ENCODE measurements around the gene PRG3. TPM values are rescaled to one million over a fixed set of nuclear protein-coding genes. Genes with fewer than 3 reads are reported as not detected.
A peak's percentile ranks its signal among the peaks of the same experiment; 100 is the strongest.

PRG3 gene
- total RNA-seq, 1 experiment from 2014 or later = not detected

DNA sequence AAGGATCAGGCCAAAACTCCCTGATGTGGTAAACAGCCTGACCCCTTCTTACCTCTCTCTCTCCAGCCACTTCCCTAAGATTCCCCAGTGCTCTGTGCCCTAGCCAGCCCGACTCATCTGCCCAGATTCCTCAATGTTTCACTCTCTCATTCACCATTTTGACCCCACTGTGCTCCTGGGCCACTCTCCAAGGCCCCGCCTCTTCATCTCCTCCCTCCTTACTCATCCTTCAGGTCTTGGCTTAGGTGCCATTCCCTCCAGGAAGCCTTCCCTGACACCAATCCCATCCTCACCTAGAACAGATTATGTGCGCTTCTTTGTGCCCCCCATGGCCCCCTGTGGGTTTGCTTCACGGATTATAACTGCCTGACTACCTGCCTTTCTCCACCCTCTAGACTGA is 32.7 kb upstream of the PRG3 start:
- Histone ChIP-seq H4K20me1 (ENCODE audit: insufficient read depth) (peaks cover 7% of the 10 kb centered on the region; the same call in 1 of the 2 replicates), H3K4me2 (no peak overlapping the region), H3K27me3 (ENCODE audit: insufficient read depth, low read depth) (no peaks in the 10 kb centered on the region), H2AFZ (no peak overlapping the region), H3K9me2 (ENCODE audit: insufficient read depth) (no peaks in the 10 kb centered on the region), H3K79me2 (ENCODE audit: low read depth) (no peaks in the 10 kb centered on the region), H3K4me3 (no peak overlapping the region), H3K36me3 (ENCODE audit: low read depth) (peaks cover 52% of the 10 kb centered on the region), H3K27ac (no peak overlapping the region), H3K4me1 (replicated peaks; ENCODE audit: insufficient read depth) (no peaks in the 10 kb centered on the region), H3F3A (ENCODE audit: insufficient read depth, low read depth) (peaks cover 36% of the 10 kb centered on the region), H3K9me3 (ENCODE audit: insufficient read depth, low read depth) (no peaks in the 10 kb centered on the region)
- TF ChIP-seq, protein P1, sequence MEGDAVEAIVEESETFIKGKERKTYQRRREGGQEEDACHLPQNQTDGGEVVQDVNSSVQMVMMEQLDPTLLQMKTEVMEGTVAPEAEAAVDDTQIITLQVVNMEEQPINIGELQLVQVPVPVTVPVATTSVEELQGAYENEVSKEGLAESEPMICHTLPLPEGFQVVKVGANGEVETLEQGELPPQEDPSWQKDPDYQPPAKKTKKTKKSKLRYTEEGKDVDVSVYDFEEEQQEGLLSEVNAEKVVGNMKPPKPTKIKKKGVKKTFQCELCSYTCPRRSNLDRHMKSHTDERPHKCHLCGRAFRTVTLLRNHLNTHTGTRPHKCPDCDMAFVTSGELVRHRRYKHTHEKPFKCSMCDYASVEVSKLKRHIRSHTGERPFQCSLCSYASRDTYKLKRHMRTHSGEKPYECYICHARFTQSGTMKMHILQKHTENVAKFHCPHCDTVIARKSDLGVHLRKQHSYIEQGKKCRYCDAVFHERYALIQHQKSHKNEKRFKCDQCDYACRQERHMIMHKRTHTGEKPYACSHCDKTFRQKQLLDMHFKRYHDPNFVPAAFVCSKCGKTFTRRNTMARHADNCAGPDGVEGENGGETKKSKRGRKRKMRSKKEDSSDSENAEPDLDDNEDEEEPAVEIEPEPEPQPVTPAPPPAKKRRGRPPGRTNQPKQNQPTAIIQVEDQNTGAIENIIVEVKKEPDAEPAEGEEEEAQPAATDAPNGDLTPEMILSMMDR (conservative IDR thresholded peaks at IDR 0.05) = no peak
- TF ChIP-seq EZH2 (IDR thresholded peaks at IDR 0.05; ENCODE audit: low read depth) = no peak
- ChIA-PET POLR2A (ENCODE audit: unreplicated experiment) (no interaction called here), CTCF (no interaction called here)
- BruUV-seq (replicated peaks) = no TSS peak
- DNase-seq = peak in 1 of 2 experiments; percentile 32
- intact Hi-C loops (cut with micrococcal nuclease; ENCODE audit: unreplicated experiment) = no loop called here

GRCh38 chr11:57410287-57410686 is 29.3 kb upstream of the PRG3 start:
- BruUV-seq (replicated peaks) = no TSS peak
- no peaks in the 10 kb centered on the region for H3K27me3 ChIP-seq (ENCODE audit: insufficient read depth, low read depth)
- no peak overlapping the region for H3K4me3 ChIP-seq
- H3K79me2 ChIP-seq (ENCODE audit: low read depth) = no peaks in the 10 kb centered on the region
- peaks cover 49% of the 10 kb centered on the region for H3F3A ChIP-seq (ENCODE audit: insufficient read depth, low read depth)
- no peak overlapping the region for H3K4me2 ChIP-seq
- ChIA-PET CTCF (no interaction called here), POLR2A (ENCODE audit: unreplicated experiment) (no interaction called here)
- no peaks in the 10 kb centered on the region for H3K9me3 ChIP-seq (ENCODE audit: insufficient read depth, low read depth)
- H3K27ac ChIP-seq = no peak overlapping the region
- peaks cover 7% of the 10 kb centered on the region for H4K20me1 ChIP-seq (ENCODE audit: insufficient read depth)
- H3K4me1 ChIP-seq (replicated peaks; ENCODE audit: insufficient read depth) = no peaks in the 10 kb centered on the region
- DNase-seq = peak in 1 of 2 experiments; percentile 35
- peaks cover 50% of the 10 kb centered on the region for H3K36me3 ChIP-seq (ENCODE audit: low read depth)
- no peak overlapping the region for H2AFZ ChIP-seq
- no peaks in the 10 kb centered on the region for H3K9me2 ChIP-seq (ENCODE audit: insufficient read depth)
- intact Hi-C loops (cut with micrococcal nuclease; ENCODE audit: unreplicated experiment) = no loop called here
- TF ChIP-seq, protein P1 (conservative IDR thresholded peaks at IDR 0.05) = no peak
- no peak for TF ChIP-seq EZH2 (IDR thresholded peaks at IDR 0.05; ENCODE audit: low read depth)

DNA sequence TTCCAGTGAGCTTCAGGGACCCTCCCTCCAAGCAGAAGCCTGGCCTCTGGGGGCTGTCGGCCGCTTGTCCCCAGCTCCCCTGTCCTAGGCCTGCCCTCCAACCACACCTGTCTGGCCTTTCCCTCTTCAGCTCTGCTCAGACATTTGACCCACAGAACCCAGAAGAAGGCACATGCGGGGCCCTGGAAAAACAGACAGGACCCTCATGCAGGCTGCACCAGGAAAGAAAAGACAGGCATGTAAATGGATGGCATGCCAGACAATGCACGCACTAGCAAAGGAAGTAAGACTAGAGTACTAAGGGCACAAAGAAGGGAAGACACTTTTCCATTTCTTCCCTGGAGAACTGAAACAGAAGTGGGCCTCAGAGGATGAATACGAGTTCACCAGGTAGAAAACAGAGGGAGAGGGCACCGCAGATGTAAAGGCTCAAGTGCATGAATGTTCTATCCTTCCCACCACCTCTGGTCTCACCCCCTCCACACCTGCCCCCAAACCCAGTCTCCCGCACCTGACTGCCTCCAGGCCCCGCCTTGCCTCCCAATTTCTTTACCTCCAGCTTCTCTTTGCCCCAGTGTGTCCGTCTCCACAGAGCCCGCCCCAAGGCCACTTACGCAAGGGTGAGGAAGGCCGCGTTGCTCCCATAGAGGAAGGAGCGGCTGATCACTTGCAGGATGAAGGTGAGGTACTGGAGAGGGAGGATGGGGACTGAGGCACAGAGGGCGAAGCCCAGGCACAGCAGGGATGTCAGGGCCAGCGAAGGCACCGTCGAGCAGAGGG is 28.6 kb upstream of the PRG3 start:
- no peaks in the 10 kb centered on the region for H3K9me2 ChIP-seq (ENCODE audit: insufficient read depth)
- no peak overlapping the region for H3K27ac ChIP-seq
- H4K20me1 ChIP-seq (ENCODE audit: insufficient read depth) = peaks cover 7% of the 10 kb centered on the region
- ChIA-PET POLR2A (ENCODE audit: unreplicated experiment) (no interaction called here), CTCF (no interaction called here)
- H3K9me3 ChIP-seq (ENCODE audit: insufficient read depth, low read depth) = no peaks in the 10 kb centered on the region
- H3K4me1 ChIP-seq (replicated peaks; ENCODE audit: insufficient read depth) = no peaks in the 10 kb centered on the region
- BruUV-seq (replicated peaks) = no TSS peak
- TF ChIP-seq EZH2 (IDR thresholded peaks at IDR 0.05; ENCODE audit: low read depth) = no peak
- TF ChIP-seq, protein P1 (conservative IDR thresholded peaks at IDR 0.05) = no peak
- intact Hi-C loops (cut with micrococcal nuclease; ENCODE audit: unreplicated experiment) = no loop called here
- H2AFZ ChIP-seq = no peak overlapping the region
- peaks cover 52% of the 10 kb centered on the region for H3F3A ChIP-seq (ENCODE audit: insufficient read depth, low read depth)
- no peak overlapping the region for H3K4me3 ChIP-seq
- no peaks in the 10 kb centered on the region for H3K79me2 ChIP-seq (ENCODE audit: low read depth)
- DNase-seq = peak in 1 of 2 experiments; percentile 18
- peaks cover 44% of the 10 kb centered on the region for H3K36me3 ChIP-seq (ENCODE audit: low read depth)
- H3K27me3 ChIP-seq (ENCODE audit: insufficient read depth, low read depth) = no peaks in the 10 kb centered on the region
- H3K4me2 ChIP-seq = no peak overlapping the region

Measured in PC-9 (cell line).